ENCODE results near the gene RNF183.
"Not testable (repeated sequence)": the region's sequence is repeated elsewhere in the genome, so short reads cannot be mapped to it uniquely, and the experiment has no call there.

The RNF183 gene

DNA sequence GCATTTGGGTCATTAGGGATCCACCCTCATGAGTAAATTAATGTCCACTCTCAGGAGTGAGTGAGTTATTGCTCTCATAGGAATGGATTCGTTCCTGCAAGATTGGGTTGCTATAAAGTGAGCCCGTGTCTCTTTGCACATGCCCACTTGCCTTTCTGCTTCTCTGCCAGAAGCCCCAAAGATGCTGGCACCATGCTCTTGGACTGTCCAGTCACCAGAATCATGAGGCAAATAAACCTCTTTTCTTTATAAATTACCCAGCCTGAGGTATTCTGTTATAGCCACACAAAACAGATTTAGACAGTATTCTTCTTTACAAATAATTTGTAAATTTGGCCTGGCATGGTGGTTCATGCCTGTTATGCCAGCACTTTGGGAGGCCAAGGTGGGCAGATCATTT lies 52.4 kb downstream of the RNF183 start:
- Histone ChIP-seq H3K36me3 (ENCODE audit: control insufficient read depth in 2 of 2, insufficient read depth in 1 of 2, low read length in 2 of 2) (no peaks in the 10 kb centered on the region), H3K4me1 (ENCODE audit: control insufficient read depth, insufficient read depth, low read length) (no peaks in the 10 kb centered on the region), H3K9me3 (ENCODE audit: control insufficient read depth, insufficient read depth, low read depth, low read length) (no peaks in the 10 kb centered on the region), H3K4me3 (ENCODE audit: low read depth, low read length) (no peak overlapping the region), H3K27ac (ENCODE audit: extremely low read depth, low read depth, low read length) (no peak overlapping the region)
- TF ChIP-seq ZNF362 (tag by site-specific recombination; IDR thresholded peaks at IDR 0.05) (no peak), ZNF555 (tag by site-specific recombination; conservative IDR thresholded peaks at IDR 0.05) (no peak), HOXC10 (CRISPR knock-in tag; IDR thresholded peaks at IDR 0.05) (no peak), ZNF518A (tag by site-specific recombination; conservative IDR thresholded peaks at IDR 0.05; ENCODE audit: low read depth) (no peak), KLF9 (tag by site-specific recombination; IDR thresholded peaks at IDR 0.05; ENCODE audit: low read depth) (no peak), ZNF670 (tag by site-specific recombination; IDR thresholded peaks at IDR 0.05; ENCODE audit: low read depth) (no peak), PRDM2 (tag by site-specific recombination; IDR thresholded peaks at IDR 0.05; ENCODE audit: borderline replicate concordance) (no peak), ZNF132 (tag by site-specific recombination; IDR thresholded peaks at IDR 0.05; ENCODE audit: borderline replicate concordance) (no peak)
- ChIA-PET CTCF (interaction anchor here (0.6 kb wide), 1 partner anchor 19 kb away, joined by 3 read pairs; no protein-coding TSS in a partner anchor), POLR2A (no interaction called here)

GRCh38 chr9:113249661-113250060 lies 53.5 kb downstream of the RNF183 start:
- CTCF ChIA-PET; H3K4me1 ChIP-seq (ENCODE audit: control insufficient read depth, insufficient read depth, low read length); H3K9me3 ChIP-seq (ENCODE audit: control insufficient read depth, insufficient read depth, low read depth, low read length); H3K27ac ChIP-seq (ENCODE audit: extremely low read depth, low read depth, low read length); POLR2A ChIA-PET; H3K4me3 ChIP-seq (ENCODE audit: low read depth, low read length); H3K36me3 ChIP-seq (ENCODE audit: control insufficient read depth in 2 of 2, insufficient read depth in 1 of 2, low read length in 2 of 2): not testable (repeated sequence)

DNA sequence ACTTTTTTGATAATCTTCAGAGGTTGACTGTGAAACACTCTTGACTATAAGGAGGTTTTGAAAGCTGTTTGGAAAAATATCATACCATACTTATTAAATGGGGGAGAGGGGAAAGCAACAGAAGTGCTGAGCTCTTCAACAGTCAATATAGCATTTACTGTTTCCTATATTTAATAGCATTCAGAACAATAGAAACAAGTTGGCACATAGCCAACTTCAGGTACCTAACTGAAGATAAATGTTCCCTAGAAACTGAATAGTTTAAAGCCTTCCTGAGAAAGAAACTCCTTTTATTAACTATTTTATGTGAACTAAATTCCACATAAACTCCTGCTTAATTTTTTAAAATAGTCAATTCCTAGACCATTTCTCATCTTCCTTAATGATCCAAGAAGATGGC lies 55.5 kb downstream of the RNF183 start:
- Histone ChIP-seq H3K4me3 (ENCODE audit: low read depth, low read length) (no peak overlapping the region), H3K4me1 (ENCODE audit: control insufficient read depth, insufficient read depth, low read length) (peaks cover 6% of the 10 kb centered on the region; the same call in 1 of the 2 replicates), H3K9me3 (ENCODE audit: control insufficient read depth, insufficient read depth, low read depth, low read length) (no peaks in the 10 kb centered on the region), H3K27ac (ENCODE audit: extremely low read depth, low read depth, low read length) (no peak overlapping the region), H3K36me3 (ENCODE audit: control insufficient read depth in 2 of 2, insufficient read depth in 1 of 2, low read length in 2 of 2) (no peaks in the 10 kb centered on the region)
- TF ChIP-seq ZNF335 (tag by site-specific recombination; conservative IDR thresholded peaks at IDR 0.05) = no peak
- TF ChIP-seq ZNF830 (tag by site-specific recombination; IDR thresholded peaks at IDR 0.05; ENCODE audit: low read depth) = peak; percentile 59
- TF ChIP-seq ZBTB8A (tag by site-specific recombination; IDR thresholded peaks at IDR 0.05) = no peak
- 0 out of 2 replicates have a peak, but pooled peaks have one; percentile 24 for TF ChIP-seq ZNF37A (tag by site-specific recombination; IDR thresholded peaks at IDR 0.05)
- no peak for TF ChIP-seq SP2 (tag by site-specific recombination; IDR thresholded peaks at IDR 0.05)
- CTCF ChIA-PET = interaction anchor here (0.7 kb wide), 1 partner anchor 277 kb away, joined by 3 read pairs; no protein-coding TSS in a partner anchor
- POLR2A ChIA-PET = no interaction called here

Measured in HEK293 (cell line).